Skeletal muscle tissue (tissue), 1 donor: ENCODE data around the gene KRTAP10-1. TPM values are rescaled to one million over a fixed set of nuclear protein-coding genes. Genes with fewer than 3 reads are reported as not detected.

Experiments used
- total RNA-seq: library from RNA; depleted of rRNA; stranded (reverse); fragments of >200 nt; gene quantifications from one replicate; pipeline ENCODE4 v1.2.3, GENCODE V29; 2014

KRTAP10-1 gene
- total RNA-seq, 1 donor from 2014 or later, result not detected

Other genes with a start within 250 kb of the KRTAP10-1 start
- gene PFKL, start 240.1 kb downstream of the KRTAP10-1 start, total RNA-seq, result 72.0 TPM
- gene CFAP410, start 200.8 kb downstream of the KRTAP10-1 start, total RNA-seq, result 11.0 TPM
- 1.6 TPM for gene TRPM2, start 186.6 kb downstream of the KRTAP10-1 start, total RNA-seq
- 0.52 TPM for gene LRRC3, start 84.7 kb downstream of the KRTAP10-1 start, total RNA-seq
- gene KRTAP10-2, start 11.3 kb upstream of the KRTAP10-1 start, total RNA-seq, result not detected
- not detected for gene KRTAP10-3, start 18.6 kb upstream of the KRTAP10-1 start, total RNA-seq
- gene KRTAP10-4, start 33.5 kb upstream of the KRTAP10-1 start, total RNA-seq, result not detected
- gene KRTAP10-5, start 40.4 kb upstream of the KRTAP10-1 start, total RNA-seq, result not detected
- gene KRTAP10-6, start 52.3 kb upstream of the KRTAP10-1 start, total RNA-seq, result not detected
- not detected for gene KRTAP10-7, start 60.4 kb upstream of the KRTAP10-1 start, total RNA-seq
- gene KRTAP10-8, start 71.9 kb upstream of the KRTAP10-1 start, total RNA-seq, result not detected
- not detected for gene KRTAP10-9, start 86.9 kb upstream of the KRTAP10-1 start, total RNA-seq
- gene KRTAP10-10, start 97.2 kb upstream of the KRTAP10-1 start, total RNA-seq, result not detected
- not detected for gene KRTAP10-11, start 106.2 kb upstream of the KRTAP10-1 start, total RNA-seq
- not detected for gene KRTAP12-4, start 114.5 kb upstream of the KRTAP10-1 start, total RNA-seq
- gene KRTAP12-3, start 117.7 kb upstream of the KRTAP10-1 start, total RNA-seq, result not detected
- gene KRTAP12-2, start 126.7 kb upstream of the KRTAP10-1 start, total RNA-seq, result not detected
- gene KRTAP12-1, start 142.0 kb upstream of the KRTAP10-1 start, total RNA-seq, result not detected
- gene KRTAP10-12, start 157.0 kb upstream of the KRTAP10-1 start, total RNA-seq, result not detected
- gene TSPEAR, start 171.4 kb upstream of the KRTAP10-1 start, total RNA-seq, result not detected